Urothelium cell line (cell line): ENCODE data around the gene ZNF493.

Experiments used
- DNase-seq: peaks from one replicate; pipeline ENCODE4 v3.0.0; 2011; ENCODE audit warnings: low spot score, mixed read lengths
- FAIRE-seq: peaks from 2 replicates; lab custom pipeline; 2011; peaks lifted over from hg19 to GRCh38; lab: Jason Lieb, UNC

ZNF493 gene

GRCh38 chr19:21462540-21462939 is 65.6 kb downstream of the ZNF493 start:
- FAIRE-seq (no peak), DNase-seq (no peak)

GRCh38 chr19:21463449-21464105 is 66.6 kb downstream of the ZNF493 start:
- FAIRE-seq (no peak), DNase-seq (no peak)

- DNase-seq (no peak), FAIRE-seq (no peak)
Observed at GRCh38 chr19:21466627-21467026, 69.7 kb downstream of the ZNF493 start.

GRCh38 chr19:21468791-21469190 is 71.9 kb downstream of the ZNF493 start:
- DNase-seq (no peak), FAIRE-seq (no peak)

GRCh38 chr19:21472507-21472906 is 75.6 kb downstream of the ZNF493 start:
- DNase-seq (no peak), FAIRE-seq (no peak)

GRCh38 chr19:21474671-21475181 is 77.8 kb downstream of the ZNF493 start:
- no peak for FAIRE-seq
- DNase-seq, result no peak
